ENCODE measurements around the gene ABCC1. TPM values are rescaled to one million over a fixed set of nuclear protein-coding genes. Genes with fewer than 3 reads are reported as not detected.
"Not testable (repeated sequence)": the region's sequence is repeated elsewhere in the genome, so short reads cannot be mapped to it uniquely, and the experiment has no call there.

ABCC1 gene
- 7.2 and 7.4 TPM in 2 replicates for total RNA-seq
- 31.0 TPM for polyA plus RNA-seq (2012)

DNA sequence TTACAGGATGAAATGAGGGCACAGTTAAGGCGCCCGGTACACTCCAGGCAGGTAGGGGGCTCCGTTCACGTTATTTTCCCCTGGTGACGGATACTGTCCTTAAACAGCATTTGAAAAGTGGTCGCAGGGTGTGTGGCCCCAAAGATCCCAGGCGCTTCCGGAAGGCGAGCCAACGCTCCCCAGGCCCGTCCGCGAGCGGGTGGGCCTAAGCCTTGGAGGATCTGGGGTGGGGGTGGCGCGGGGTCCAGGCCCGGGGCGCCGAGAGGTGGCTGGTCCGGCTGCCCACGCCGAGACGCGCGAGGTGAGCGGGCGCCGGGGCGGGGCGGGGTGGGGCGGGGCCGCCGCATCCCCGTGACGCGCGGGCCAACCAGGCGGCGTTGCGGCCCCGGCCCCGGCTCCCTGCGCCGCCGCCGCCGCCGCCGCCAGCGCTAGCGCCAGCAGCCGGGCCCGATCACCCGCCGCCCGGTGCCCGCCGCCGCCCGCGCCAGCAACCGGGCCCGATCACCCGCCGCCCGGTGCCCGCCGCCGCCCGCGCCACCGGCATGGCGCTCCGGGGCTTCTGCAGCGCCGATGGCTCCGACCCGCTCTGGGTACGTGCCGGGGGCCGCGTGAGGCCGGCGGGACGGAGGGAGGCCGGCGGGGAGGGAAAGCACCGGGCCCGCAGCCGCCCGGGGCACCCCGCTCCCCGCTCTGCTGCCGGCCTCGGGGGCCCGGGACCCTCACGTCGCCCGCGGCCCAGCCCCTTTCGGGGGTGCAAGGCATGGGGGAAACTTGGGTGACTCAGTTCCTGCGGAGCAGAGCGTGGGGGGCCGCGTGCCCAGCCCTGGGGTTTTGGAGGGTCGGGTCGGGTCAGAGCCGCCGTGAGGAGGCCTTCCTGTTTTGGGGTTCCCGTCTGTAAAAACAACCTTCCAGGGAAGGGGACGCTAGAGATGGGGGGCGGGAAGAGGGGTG is at the start of gene ABCC1:
ABCC1 (plus strand) TSS at position 407 of the 951 bp plus-strand sequence; CDS start at position 543, 136 bp downstream.
- peak; percentile 47 for DNase-seq (ENCODE audit: low read depth)

DNA sequence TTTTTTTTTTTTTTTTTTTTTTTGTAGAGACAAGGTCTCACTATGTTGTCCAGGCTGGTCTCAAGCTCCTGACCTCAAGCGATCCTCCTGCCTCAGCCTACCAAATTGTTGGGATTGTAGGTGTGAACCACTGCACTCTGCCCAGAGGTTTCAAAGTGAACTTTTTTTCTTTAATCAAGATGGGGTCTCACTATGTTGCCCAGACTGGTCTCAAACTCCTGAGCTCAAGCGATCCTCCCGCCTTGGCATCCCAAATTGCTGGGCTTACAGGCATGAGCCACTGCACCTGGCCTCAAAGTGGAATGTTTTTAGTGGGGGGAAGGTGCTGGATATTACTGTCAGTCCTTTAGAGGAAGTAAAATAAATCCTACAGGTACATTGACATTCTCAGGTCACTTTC is 49.1 kb upstream of the ABCC1 start:
- DNase-seq (ENCODE audit: low read depth): no peak

DNA sequence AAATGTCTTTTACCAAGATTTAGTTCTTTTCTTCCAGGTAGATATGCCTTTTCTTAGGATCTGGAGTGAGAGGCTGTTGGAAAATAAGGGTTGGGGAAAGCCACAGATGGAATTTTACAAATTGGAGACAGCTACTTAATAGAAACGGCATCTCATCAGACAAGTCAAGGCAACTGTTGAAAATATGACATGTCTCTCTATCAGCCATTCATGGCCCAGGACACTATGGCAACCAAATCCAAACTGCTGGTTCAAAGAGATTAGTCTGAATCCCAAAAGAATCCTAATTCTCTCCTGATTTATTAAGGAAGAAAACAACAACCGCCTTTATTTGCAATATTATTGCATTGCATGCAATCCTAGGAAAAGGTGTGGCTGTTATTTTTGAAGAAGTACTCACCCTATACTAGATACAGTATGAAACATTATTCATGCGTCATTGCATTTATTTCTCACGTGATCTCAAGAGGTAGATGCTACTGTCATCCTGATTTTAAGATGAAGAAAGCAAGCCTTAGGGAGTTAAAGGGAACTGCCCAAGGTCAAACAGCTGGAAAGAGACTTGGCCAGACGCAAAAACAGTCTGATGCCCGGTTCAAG is 48.4 kb upstream of the ABCC1 start:
- DNase-seq (ENCODE audit: low read depth): no peak

DNA sequence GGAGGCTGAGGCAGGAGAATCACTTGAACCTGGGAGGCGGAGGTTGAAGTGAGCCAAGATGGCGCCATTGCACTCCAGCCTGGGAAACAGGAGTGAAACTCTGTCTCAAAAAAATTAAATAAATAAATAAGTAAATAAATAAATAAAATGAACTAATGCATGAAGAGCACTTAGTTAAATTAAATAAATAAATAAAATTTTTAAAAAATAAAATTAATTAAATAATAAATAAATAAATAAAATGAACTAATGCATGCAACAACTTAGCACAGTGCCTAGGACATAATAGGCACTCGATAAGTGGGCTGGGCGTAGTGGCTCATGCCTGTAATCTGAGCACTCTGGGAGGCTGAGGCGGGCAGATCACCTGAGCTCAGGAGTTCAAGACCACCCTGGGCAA is 45.5 kb upstream of the ABCC1 start:
- no peak for DNase-seq (ENCODE audit: low read depth)

DNA sequence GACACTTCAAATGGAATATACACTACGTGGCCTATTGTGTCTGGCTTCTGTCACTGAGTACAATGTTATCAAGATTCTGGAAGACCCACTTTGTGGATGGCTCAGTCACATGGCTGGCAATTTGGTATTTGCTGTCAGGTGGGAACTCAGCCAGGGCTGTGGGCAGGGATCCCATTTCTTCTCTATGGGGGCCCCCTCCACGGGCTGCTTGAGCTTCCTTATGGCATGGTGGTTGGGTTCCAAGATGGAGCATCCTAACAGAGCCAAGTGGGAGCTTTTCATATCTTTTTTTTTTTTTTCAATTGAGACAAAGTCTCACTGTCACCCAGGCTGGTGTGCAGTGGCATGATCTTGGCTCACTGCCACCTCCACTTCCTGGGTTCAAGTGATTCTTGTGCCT is 43.0 kb upstream of the ABCC1 start:
- no peak for DNase-seq (ENCODE audit: low read depth)

DNA sequence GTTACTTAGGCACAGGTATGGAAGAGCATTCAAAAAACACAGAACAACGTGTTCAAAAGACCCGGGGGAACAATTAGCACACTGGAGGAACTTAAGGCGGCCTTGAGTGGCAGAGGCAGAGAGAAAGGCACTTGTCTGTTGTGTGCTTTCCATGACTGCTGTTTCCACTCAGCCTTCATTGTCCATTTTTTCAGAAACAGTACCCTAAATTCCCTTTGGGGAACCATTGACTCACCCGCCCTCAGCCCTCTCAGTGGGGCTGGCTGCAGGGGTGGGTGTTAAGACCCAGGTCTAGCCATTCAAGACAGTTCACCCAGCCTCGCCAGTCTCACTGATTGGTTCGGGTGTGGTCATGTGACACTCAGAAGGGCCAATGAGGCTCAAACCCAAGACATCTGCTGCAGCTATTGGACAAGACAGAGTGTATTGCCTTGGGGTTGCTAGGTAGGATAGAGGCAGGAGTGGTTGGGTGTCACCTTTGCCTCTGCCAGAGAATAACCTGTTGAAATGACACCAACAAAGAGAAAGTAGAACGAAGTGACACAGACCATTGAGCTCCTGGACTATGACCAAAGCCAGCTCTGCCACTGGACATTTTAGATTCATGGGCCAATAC is 41.4 kb upstream of the ABCC1 start:
- DNase-seq (ENCODE audit: low read depth): peak; percentile 27

DNA sequence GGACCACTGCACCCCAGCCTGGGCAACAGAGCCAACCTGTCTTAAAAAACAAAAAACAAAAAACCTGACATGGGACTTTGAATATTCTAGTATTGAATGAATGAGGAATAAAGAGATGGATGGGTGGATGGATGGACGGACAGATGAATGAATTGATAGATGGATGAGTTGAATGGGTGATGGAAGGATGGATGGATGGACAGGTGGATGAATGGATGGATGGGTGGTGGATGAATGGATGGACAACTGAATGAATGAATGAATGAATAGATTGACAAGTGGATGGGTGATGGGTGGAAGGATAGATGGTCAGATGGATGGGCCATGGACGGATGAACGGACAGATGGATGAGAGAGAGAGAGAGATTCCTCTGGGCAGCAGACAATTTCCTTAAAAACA is 38.2 kb upstream of the ABCC1 start:
- DNase-seq (ENCODE audit: low read depth): no peak

DNA sequence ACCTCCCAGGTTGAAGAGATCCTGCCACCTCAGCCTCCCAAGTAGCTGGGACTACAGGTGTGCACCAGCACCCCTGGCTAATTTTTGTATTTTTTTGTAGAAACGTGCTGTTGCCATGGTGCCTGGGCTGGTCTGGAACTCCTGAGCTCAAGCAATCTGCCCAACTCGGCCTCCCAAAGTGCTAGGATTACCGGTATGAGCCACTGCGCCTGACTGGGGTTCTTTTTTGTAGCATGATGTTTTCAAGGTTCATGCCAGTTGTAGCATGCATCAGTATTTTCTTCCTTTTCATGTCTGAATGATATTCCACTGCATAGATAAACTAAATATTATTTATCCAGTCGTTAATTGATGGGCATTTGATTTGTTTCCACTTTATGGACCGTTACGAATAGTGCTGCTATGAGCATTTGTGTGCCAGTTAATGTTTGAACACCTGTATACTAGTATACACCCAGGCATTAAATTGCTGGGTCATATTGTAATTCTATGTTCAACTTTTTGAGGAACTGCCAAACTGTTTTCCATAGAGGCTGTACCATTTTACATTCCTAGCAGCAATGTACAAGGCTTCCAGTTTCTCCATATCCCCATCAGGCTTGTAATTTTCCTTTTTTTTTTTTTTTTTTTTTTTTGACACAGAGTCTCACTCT is 36.2 kb upstream of the ABCC1 start:
- DNase-seq (ENCODE audit: low read depth): no peak

DNA sequence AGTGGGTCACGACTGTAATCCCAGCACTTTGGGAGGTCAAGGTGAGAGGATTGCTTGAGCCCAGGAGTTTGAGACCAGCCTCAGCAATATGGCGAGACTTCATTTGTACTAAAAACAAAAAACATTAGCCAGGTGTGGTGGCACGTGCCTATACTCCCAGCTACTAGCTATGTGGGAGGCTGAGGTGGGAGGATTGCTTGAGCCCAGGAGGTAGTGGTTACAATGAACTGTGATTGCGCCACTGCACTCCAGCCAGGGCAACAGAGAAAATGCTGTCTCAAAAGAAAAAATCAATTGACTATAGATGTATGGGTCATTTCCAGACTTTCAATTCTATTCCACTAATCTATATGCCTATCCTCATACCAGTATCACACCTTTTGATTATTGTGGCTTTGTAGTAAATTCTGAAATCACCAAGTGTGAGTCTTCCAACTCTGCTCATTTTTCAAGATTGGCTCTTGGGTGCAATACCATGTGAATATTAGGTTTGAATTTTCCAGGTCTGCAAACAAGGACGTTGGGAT is 33.8 kb upstream of the ABCC1 start:
- no peak for DNase-seq (ENCODE audit: low read depth)

DNA sequence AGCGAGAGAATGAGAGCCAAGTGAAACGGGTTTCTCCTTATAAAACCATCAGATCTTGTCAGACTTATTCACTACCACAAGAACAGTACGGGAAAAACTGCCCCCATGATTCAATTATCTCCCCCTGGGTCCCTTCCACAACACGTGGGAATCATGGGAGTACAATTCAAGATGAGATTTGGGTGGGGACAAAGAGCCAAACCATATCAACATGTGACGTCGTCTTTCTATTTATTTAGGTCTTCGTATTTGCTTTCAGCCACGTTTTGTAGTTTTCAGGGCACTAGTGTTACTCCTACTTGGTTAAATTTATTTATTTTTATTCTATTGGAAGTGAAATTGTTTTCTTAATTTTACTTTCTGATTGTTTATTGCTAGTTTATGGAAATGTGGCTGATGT is 33.1 kb upstream of the ABCC1 start:
- DNase-seq (ENCODE audit: low read depth): no peak

DNA sequence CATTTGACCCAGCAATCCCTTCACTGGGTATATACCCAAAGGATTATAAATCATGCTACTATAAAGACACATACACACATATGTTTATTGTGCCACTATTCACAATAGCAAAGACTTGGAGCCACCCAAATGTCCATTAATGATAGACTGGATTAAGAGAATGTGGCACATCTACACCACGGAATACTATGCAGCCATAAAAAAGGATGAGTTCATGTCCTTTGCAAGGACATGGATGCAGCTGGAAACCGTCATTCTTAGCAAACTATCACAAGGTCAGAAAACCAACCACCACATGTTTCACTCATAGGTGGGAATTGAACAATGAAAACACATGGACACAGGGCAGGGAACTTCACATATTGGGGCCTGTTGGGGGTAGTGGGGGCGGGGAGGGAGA is 31.1 kb upstream of the ABCC1 start:
- DNase-seq (ENCODE audit: low read depth): not testable (repeated sequence)

DNA sequence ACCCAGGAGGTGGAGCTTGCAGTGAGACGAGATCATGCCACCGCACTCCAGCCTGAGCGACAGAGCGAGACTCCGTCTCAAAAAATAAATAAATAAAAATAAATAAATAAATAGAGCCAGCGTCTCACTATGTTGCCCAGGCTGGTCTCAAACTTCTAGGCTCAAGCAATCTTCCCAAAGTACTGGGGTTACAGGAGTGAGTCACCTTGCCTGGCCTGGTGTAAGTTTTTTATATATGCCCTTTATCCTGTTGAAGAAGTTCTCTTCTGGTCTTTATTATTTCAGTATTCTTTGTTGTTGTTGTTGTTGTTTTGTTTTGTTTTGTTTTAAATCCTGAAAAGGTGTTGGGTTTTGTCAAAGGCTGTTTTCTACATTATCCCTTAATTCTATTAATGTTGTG is 30.1 kb upstream of the ABCC1 start:
- no peak for DNase-seq (ENCODE audit: low read depth)

DNA sequence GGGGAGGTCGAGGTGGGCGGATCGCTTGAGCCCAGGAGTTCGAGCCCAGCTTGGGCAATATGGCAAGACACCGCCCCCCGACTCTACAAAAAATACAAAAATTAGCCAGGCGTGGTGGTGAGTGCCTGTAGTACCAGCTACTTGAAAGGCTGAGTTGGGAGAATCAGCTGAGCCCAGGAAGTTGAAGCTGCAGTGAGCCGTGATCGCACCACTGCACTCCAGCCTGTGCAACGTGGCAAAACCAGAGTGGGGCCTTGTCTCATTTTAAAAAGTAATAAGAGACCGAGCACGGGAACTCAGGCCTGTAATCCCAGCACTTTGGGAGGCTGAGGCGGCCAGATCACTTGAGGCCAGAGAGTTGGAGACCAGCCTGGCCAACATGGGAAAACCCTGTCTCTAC is 24.4 kb upstream of the ABCC1 start:
- no peak for DNase-seq (ENCODE audit: low read depth)

DNA sequence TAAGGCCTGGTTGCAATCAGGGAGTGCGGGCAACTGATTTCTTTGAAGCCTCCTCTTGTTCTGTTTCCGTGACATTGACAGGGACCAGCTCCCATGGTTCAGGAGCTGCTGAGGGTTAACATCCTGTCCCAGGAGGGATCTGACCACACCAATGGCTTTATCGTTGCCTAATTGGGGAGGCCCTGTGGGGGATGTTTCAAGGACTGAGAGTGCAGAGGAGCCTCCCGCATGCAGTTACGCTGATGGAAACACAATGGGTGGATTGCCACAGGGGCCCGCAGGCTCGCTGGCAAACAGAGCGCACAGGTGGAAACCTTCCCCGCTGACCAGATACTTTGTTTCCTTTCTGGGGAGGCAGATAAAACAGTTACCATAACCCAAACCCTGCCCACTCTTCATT is 23.8 kb upstream of the ABCC1 start:
- DNase-seq (ENCODE audit: low read depth): no peak

DNA sequence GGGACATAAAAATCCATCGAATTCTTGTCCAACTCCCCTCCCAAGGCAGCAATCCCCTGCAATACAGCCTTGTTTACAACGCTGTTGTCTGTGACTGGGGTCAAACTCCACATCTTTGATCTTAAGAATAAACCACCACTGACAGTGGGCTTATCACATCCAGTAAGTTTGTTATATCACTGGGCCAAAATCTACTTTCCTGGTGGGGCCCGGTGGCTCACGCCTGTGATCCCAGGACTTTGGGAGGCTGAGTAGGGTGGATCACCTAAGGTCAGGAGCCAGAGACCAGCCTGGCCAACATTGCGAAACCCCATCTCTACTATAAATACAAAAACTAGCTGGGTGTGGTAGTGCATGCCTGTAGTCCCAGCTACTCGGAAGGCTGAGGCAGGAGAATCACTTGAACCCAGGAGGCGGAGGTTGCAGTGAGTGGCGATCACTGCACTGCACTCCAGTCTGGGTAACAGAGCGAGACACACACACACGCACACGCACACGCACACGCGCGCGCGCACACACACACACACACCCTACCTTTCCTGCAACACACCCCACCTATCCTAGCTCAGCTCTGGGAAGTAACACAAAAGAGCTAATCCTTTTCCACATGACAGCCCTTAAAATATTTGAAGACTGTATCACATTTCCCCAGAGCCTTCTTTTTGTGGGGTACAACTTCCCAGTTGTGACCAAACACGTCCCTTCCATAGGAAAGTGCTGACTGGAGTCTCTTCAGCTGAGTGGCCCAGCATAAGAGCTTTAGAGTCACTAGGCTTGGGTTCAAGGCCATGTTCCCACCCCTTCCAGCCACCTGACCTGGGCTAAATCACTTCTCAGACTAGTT is 20.9 kb upstream of the ABCC1 start:
- DNase-seq (ENCODE audit: low read depth): no peak

DNA sequence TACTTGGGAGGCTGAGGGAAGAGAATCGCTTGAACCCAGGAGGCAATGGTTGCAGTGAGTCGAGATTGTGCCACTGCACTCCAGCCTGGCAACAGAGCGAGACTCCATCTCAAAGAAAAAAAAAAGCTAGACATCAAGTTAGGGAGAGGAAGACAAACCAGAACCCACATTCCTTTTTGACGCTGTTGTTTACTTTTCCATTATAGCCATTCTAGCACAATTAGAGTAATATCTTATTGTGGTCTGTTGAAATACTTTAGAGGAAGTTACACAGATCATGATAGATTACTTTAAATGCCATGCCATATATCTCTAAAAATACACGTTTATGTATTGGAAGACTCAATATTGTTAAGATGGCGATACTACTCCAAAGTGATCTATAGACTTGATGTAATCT is 16.5 kb upstream of the ABCC1 start:
- no peak for DNase-seq (ENCODE audit: low read depth)

DNA sequence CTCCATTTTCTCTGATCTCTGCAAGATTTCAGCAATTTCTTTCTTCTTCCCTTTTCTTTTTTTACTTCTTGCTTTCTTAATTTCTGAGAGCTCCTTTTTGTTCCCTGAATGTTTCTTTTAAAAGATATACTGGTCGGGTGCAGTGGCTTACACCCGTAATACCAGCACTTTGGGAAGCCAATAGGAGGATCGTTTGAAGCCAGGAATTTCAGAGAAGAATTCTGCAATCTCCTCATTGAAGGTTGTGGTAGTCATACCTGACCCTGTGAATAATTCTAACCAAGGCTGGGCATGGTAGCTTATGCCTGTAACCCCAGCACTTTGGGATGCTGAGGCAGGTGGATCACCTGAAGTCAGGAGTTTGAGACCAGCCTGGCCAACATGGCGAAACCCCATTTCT is 15.6 kb upstream of the ABCC1 start:
- DNase-seq (ENCODE audit: low read depth): no peak

DNA sequence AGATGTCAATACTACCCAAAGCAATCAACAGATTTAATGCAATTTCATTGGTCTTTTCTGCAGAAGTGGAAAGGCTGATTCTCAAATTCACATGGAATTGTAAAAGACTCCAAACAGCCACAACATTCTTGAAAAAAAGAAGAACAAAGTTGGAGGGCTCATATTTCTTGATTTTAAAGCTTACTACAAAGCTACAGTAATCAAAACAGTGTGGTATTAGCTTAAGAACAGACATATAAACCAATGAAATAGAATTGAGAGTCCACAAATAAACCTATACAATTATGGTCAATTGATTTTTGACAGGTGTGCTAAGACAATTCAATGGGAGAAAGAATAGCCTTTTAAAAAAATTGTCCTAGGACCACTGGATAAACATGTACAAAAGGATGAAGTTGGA is 14.4 kb upstream of the ABCC1 start:
- DNase-seq (ENCODE audit: low read depth): no peak

DNA sequence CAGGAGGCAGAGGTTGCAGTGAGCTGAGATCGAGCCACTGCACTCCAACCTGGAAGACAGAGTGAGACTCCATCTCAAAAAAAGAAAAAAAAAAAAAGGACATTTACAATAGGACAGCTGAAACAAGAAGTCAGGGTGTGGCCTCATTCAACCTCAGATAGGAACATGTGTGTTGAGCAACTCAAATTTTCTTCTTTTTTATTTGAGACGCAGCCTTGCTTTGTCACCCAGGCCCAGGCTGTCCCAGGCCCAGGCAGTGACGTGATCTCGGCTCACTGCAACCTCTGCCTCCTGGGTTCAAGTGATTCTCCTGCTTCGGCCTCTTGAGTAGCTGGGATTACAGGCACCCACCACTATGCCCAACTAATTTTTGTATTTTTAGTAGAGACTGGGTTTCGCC is 12.6 kb upstream of the ABCC1 start:
- not testable (repeated sequence) for DNase-seq (ENCODE audit: low read depth)

DNA sequence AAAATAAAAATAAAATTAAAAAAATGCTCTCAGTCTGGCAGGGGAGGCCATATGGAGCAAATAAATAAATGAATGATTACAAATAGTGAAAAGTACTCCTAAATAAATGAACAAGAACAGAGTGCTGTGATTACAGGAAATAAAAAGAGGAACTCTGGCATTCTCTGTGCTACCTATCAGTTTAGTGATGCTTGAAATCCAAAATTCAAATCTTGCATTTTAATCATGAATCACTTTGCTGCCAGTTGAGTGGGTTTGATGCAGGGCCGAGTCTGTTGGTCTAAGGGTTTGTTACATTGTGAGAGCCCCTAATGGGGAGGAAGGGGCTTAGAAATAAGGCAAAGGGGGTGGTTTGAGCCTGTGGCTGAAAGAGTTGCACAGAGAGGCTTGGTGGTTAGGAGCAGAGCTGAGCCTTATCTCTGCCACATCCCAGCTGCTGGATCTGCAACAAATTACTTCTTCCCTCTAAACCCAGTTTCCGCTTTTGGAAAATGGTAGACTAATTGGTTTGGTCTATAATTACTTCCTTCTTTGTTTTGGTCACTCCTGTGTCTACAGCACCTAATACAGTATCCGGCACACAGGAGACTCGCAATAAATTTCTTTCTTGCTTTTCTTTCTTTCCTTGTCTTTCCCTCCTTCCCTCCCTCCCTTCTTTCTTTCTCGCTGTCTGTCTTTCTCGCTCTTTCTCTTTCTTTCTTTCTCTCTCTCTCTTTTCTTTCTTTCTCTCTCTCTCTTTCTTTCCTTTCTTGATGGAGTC is 6.3 kb upstream of the ABCC1 start:
- DNase-seq (ENCODE audit: low read depth): no peak

All from myocyte (in vitro differentiated cells).